HepG2 (cell line): ENCODE results near the gene BABAM2. TPM values are rescaled to one million over a fixed set of nuclear protein-coding genes. Genes with fewer than 3 reads are reported as not detected.

ENCODE experiments used
- ATAC-seq: fragments of 200-7000 bp; cut with Tn5 transposase; 3 replicates; pipeline ENCODE4 v1.9.1; 2020; ENCODE audit warnings: mild to moderate bottlenecking, moderate library complexity
- BruUV-seq: library from RNA; stranded (reverse); fragments of 400-500 nt; replicated peaks from 2 replicates; lab custom pipeline; 2021; lab: Mats Ljungman, UMichigan
- CTCF ChIA-PET: fragments of 300-600 bp; formaldehyde crosslinking; extraction: SDS; loops from one replicate; lab custom pipeline; 2021; ENCODE audit warnings: low total read pairs, inconsistent platforms, low intra/inter-chr PET ratio; lab: Yijun Ruan, JAX
- POLR2A ChIA-PET: fragments of 350-600 bp; sonication (Branson Sonifier 250); formaldehyde crosslinking; loops from one replicate; lab custom pipeline; 2020; ENCODE audit warnings: antibody characterized with exemption, inconsistent platforms; lab: Yijun Ruan, JAX
- DNase-seq: peaks from one replicate; pipeline ENCODE4 v3.0.0-alpha.2; 2015; ENCODE audit warnings: low spot score
- FAIRE-seq: peaks from 3 replicates; lab custom pipeline; 2011; peaks lifted over from hg19 to GRCh38; lab: Jason Lieb, UNC
- H2AFZ ChIP-seq: one replicate; pipeline ENCODE4 v1.6.1; 2011; ENCODE audit warnings: low read length, inconsistent platforms
- H3K27ac ChIP-seq: fragments of 300-600 bp; 3 replicates; pipeline ENCODE4 v1.8.0; 2011; ENCODE audit warnings: mixed run types, mild to moderate bottlenecking, mixed read lengths, low read length, inconsistent platforms; ENCODE audit not compliant: insufficient read depth; ENCODE audit errors: extremely low read length
- H3K27me3 ChIP-seq, 2 experiments: fragments of 200-600 bp in 1 of 2; 2 replicates in 1 of 2; 3 replicates in 1 of 2; pipeline versions ENCODE4 v1.6.0 to v1.8.0; 2011; ENCODE audit warnings: low read length in 2 of 2, mild to moderate bottlenecking in 2 of 2, moderate library complexity in 2 of 2, inconsistent platforms in 1 of 2; ENCODE audit not compliant: insufficient read depth in 2 of 2, control insufficient read depth in 1 of 2
- H3K36me3 ChIP-seq, 2 experiments: fragments of 200-600 bp in 1 of 2; replicated peaks in 1 of 2; 2 replicates in 1 of 2; 3 replicates in 1 of 2; pipeline versions ENCODE4 v1.5.1 to v1.8.0; 2011; ENCODE audit warnings: low read length in 2 of 2, inconsistent platforms in 1 of 2; ENCODE audit not compliant: insufficient read depth in 2 of 2, control insufficient read depth in 1 of 2
- H3K4me1 ChIP-seq: 2 replicates; pipeline ENCODE4 v1.5.1; 2012; ENCODE audit warnings: low read length, inconsistent platforms; ENCODE audit not compliant: insufficient read depth
- H3K4me2 ChIP-seq: 2 replicates; pipeline ENCODE4 v1.6.0; 2011; ENCODE audit warnings: low read depth, low read length, inconsistent platforms
- H3K4me3 ChIP-seq, 3 experiments: fragments of 200-600 bp in 1 of 3; sonication (generic), shearing (Covaris generic) in 1 of 3; replicated peaks in 1 of 3; 2 replicates each; pipeline ENCODE4 v1.5.1; 2011 to 2016; ENCODE audit warnings: low read length in 3 of 3, inconsistent platforms in 2 of 3, low read depth in 2 of 3, mild to moderate bottlenecking in 2 of 3, control low read depth in 1 of 3, mixed read lengths in 1 of 3; ENCODE audit not compliant: insufficient read depth in 1 of 3
- H3K79me2 ChIP-seq: one replicate; pipeline ENCODE4 v1.6.1; 2011; ENCODE audit warnings: low read length, inconsistent platforms; ENCODE audit not compliant: insufficient read depth
- H3K9ac ChIP-seq: 2 replicates; pipeline ENCODE4 v1.6.0; 2011; ENCODE audit warnings: mild to moderate bottlenecking, low read depth, low read length, inconsistent platforms; ENCODE audit not compliant: insufficient read depth
- H3K9me3 ChIP-seq: 2 replicates; pipeline ENCODE4 v1.5.1; 2012; ENCODE audit warnings: mild to moderate bottlenecking, low read length
- H4K20me1 ChIP-seq: 2 replicates; pipeline ENCODE4 v1.6.0; 2011; ENCODE audit warnings: inconsistent platforms, mild to moderate bottlenecking, low read length, moderate library complexity; ENCODE audit not compliant: insufficient read depth
- FIP1L1 ChIP-seq: fragments of 200-400 bp; formaldehyde crosslinking; IDR thresholded peaks from 2 replicates; pipeline ENCODE4 v1.6.1; 2018; ENCODE audit warnings: low read depth, mild to moderate bottlenecking, low read length, moderate library complexity, borderline replicate concordance; ENCODE audit not compliant: insufficient read depth
- HMGA1 ChIP-seq: sonication (generic); formaldehyde crosslinking; conservative IDR thresholded peaks from 2 replicates; pipeline ENCODE4 v1.4.0; 2020; ENCODE audit warnings: missing genetic modification reagents
- JDP2 ChIP-seq: sonication (generic); formaldehyde crosslinking; IDR thresholded peaks from 2 replicates; pipeline ENCODE4 v1.8.1; 2022; ENCODE audit warnings: missing genetic modification reagents, borderline replicate concordance
- MBD4 ChIP-seq: IDR thresholded peaks from 2 replicates; pipeline ENCODE4 v1.6.1; 2012; ENCODE audit warnings: low read length, inconsistent platforms, borderline replicate concordance
- PHB2 ChIP-seq: fragments of 450-650 bp; IDR thresholded peaks from 2 replicates; pipeline ENCODE4 v1.6.1; 2018; ENCODE audit not compliant: partially characterized antibody
- POLR2A ChIP-seq, 2 experiments: IDR thresholded peaks; 2 replicates each; pipeline ENCODE4 v1.6.1; 2011; ENCODE audit warnings: low read depth in 2 of 2, low read length in 2 of 2, mild to moderate bottlenecking in 1 of 2, moderate library complexity in 1 of 2; ENCODE audit not compliant: insufficient read depth in 1 of 2
- RBAK ChIP-seq: sonication (generic); formaldehyde crosslinking; IDR thresholded peaks from 2 replicates; pipeline ENCODE4 v1.5.1; 2020; ENCODE audit warnings: mild to moderate bottlenecking, missing genetic modification reagents
- RBM39 ChIP-seq: fragments of 200-400 bp; formaldehyde crosslinking; IDR thresholded peaks from one replicate; pipeline ENCODE4 v1.6.1; 2018; ENCODE audit warnings: antibody characterized with exemption, mild to moderate bottlenecking, low read depth, low read length; ENCODE audit not compliant: poor library complexity, severe bottlenecking
- ZFAT ChIP-seq: sonication (generic); formaldehyde crosslinking; conservative IDR thresholded peaks from 2 replicates; pipeline ENCODE4 v1.8.1; 2023; ENCODE audit warnings: missing genetic modification reagents, inconsistent platforms
- ZIK1 ChIP-seq: sonication (generic); formaldehyde crosslinking; IDR thresholded peaks from 2 replicates; pipeline ENCODE4 v1.5.0; 2020; ENCODE audit warnings: mild to moderate bottlenecking, low read depth, missing genetic modification reagents, borderline replicate concordance
- ZNF138 ChIP-seq: sonication (generic); formaldehyde crosslinking; IDR thresholded peaks from 2 replicates; pipeline ENCODE4 v1.5.0; 2020; ENCODE audit warnings: mild to moderate bottlenecking, low read depth, missing genetic modification reagents
- ZNF260 ChIP-seq: sonication (generic); formaldehyde crosslinking; IDR thresholded peaks from 2 replicates; pipeline ENCODE4 v1.4.0; 2020; ENCODE audit warnings: missing genetic modification reagents, low read depth, mild to moderate bottlenecking, borderline replicate concordance
- ZNF382 ChIP-seq: sonication (generic); formaldehyde crosslinking; IDR thresholded peaks from 2 replicates; pipeline ENCODE4 v1.5.0; 2020; ENCODE audit warnings: missing genetic modification reagents, mild to moderate bottlenecking, borderline replicate concordance
- ZNF431 ChIP-seq: sonication (generic); formaldehyde crosslinking; IDR thresholded peaks from 2 replicates; pipeline ENCODE4 v1.9.0; 2022; ENCODE audit warnings: missing genetic modification reagents, low read depth, mild to moderate bottlenecking, borderline replicate concordance
- ZNF75D ChIP-seq: sonication (generic); formaldehyde crosslinking; IDR thresholded peaks from 2 replicates; pipeline ENCODE4 v1.8.1; 2023; ENCODE audit warnings: missing genetic modification reagents, mild to moderate bottlenecking, borderline replicate concordance
- WGBS: methylation state at CpG from one replicate; pipeline ENCODE4 v1.1.6; 2017; ENCODE audit warnings: low lambda C conversion rate; 5-methylcytosine and 5-hydroxymethylcytosine counted together
- in situ Hi-C: cut with HindIII; loops from 2 replicates; pipeline ENCODE4 v1.10.0; 2017; ENCODE audit warnings: low pct_unique_long_range_greater_than_20kb; ENCODE audit not compliant: extremely low pct_ligation_motif_present
- intact Hi-C: fragments of 100-400 bp; cut with micrococcal nuclease; formaldehyde crosslinking; loops from one replicate; pipeline ENCODE4 v1.10.0; 2022; ENCODE audit not compliant: unreplicated experiment
- polyA plus RNA-seq, 8 experiments: library from polyadenylated mRNA; depleted of rRNA in 3 of 8; stranded (reverse) in 7 of 8; unstranded in 1 of 8; fragments of >200 nt; fragmentation: Illumina TruSeq in 4 of 8; extraction: Trizol in 4 of 8; gene quantifications; 2 replicates each; pipeline versions ENCODE4 v1.2.1 to v1.2.3, GENCODE V29; 2011 to 2016; ENCODE audit warnings: low read depth in 4 of 8, missing spikeins in 1 of 8, mixed read lengths in 1 of 8; ENCODE audit not compliant: insufficient read depth in 1 of 8
- total RNA-seq, 5 experiments: library from RNA; depleted of rRNA; stranded (reverse); fragments of >200 nt; fragmentation: Illumina TruSeq; extraction: Trizol; gene quantifications; 2 replicates each; pipeline ENCODE4 v1.2.3, GENCODE V29; 2016; ENCODE audit warnings: low read depth in 1 of 5
- TF ChIP-seq, protein P1 (sequence below), 2 experiments: IDR thresholded peaks; 2 replicates each; pipeline ENCODE4 v1.6.1; 2011 to 2012; ENCODE audit warnings: low read length in 2 of 2, borderline replicate concordance in 1 of 2, low read depth in 1 of 2, mild to moderate bottlenecking in 1 of 2, moderate library complexity in 1 of 2
- TF ChIP-seq, protein P2 (sequence below): sonication (generic); formaldehyde crosslinking; IDR thresholded peaks from 2 replicates; pipeline ENCODE4 v1.8.0; 2022; ENCODE audit warnings: mild to moderate bottlenecking, missing genetic modification reagents; ENCODE audit not compliant: insufficient replicate concordance

BABAM2 gene
- total and polyA plus RNA-seq, 2 of the 13 experiments (the other 11 are each of a cell fraction or from before 2014, with no cell fraction given): 24.9 to 28.0 TPM

DNA sequence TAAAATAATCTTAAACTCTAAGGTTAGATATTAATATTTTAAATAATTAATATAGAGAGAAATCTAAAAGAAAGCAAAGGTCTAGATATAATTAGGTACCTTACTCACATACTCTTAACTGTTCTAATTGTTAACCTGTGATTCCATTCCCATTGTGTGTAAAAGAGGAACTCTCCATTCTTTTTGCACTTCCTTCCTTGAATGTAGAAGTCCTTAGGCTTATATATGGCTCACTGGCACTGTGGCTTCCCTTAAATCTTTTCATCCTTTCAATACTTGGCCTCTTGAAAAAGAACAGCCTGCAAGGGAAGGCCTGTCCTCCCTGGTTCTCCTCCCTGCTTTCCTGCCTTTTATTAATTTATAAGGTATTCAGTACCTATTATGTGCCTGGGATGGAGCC, 319.3 kb downstream of the BABAM2 start:
- Histone ChIP-seq H3K4me2 (no peak overlapping the region), H4K20me1 (no peaks in the 10 kb centered on the region), H3K27ac (no peak overlapping the region)

DNA sequence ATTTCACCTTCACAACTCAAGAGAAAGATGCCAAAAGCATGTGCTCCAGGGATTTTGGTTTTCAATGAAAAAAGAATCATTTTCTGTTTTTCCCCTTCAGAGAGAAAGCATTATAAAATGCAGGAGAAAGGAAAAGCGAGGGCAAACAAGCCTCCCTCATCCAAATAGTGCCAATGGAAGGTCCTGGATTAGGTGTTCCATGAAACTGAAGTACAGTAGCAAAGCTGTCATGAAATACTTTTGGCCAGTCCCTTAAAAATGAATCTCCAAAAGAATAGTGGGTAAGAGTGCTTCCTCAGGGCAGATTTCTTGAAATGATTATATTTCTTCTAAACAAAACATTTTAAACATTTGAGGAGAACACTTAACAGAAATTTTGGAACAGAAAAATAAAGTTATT, 320.0 kb downstream of the BABAM2 start:
- no peak overlapping the region for H3K27ac ChIP-seq
- ChIA-PET POLR2A (no interaction called here), CTCF (no interaction called here)
- H3K36me3 ChIP-seq: no peaks in the 10 kb centered on the region
- WGBS: 88% methylated on average over 1 of the region's 1 CpG
- in situ Hi-C loops: no loop called here
- intact Hi-C loops: no loop called here
- H3K79me2 ChIP-seq: no peaks in the 10 kb centered on the region
- H3K4me3 ChIP-seq: no peak overlapping the region
- DNase-seq: no peak
- BruUV-seq: no TSS peak
- no peak overlapping the region for H3K4me2 ChIP-seq
- FAIRE-seq: no peak
- H2AFZ ChIP-seq: no peak overlapping the region
- H3K9ac ChIP-seq: no peak overlapping the region
- no peaks in the 10 kb centered on the region for H3K27me3 ChIP-seq
- no peak for ATAC-seq
- no peaks in the 10 kb centered on the region for H3K9me3 ChIP-seq
- no peaks in the 10 kb centered on the region for H4K20me1 ChIP-seq
- H3K4me1 ChIP-seq: peaks cover 5% of the 10 kb centered on the region; the same call in 1 of the 2 replicates
- TF ChIP-seq, protein P1, sequence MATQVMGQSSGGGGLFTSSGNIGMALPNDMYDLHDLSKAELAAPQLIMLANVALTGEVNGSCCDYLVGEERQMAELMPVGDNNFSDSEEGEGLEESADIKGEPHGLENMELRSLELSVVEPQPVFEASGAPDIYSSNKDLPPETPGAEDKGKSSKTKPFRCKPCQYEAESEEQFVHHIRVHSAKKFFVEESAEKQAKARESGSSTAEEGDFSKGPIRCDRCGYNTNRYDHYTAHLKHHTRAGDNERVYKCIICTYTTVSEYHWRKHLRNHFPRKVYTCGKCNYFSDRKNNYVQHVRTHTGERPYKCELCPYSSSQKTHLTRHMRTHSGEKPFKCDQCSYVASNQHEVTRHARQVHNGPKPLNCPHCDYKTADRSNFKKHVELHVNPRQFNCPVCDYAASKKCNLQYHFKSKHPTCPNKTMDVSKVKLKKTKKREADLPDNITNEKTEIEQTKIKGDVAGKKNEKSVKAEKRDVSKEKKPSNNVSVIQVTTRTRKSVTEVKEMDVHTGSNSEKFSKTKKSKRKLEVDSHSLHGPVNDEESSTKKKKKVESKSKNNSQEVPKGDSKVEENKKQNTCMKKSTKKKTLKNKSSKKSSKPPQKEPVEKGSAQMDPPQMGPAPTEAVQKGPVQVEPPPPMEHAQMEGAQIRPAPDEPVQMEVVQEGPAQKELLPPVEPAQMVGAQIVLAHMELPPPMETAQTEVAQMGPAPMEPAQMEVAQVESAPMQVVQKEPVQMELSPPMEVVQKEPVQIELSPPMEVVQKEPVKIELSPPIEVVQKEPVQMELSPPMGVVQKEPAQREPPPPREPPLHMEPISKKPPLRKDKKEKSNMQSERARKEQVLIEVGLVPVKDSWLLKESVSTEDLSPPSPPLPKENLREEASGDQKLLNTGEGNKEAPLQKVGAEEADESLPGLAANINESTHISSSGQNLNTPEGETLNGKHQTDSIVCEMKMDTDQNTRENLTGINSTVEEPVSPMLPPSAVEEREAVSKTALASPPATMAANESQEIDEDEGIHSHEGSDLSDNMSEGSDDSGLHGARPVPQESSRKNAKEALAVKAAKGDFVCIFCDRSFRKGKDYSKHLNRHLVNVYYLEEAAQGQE (IDR thresholded peaks at IDR 0.05; ENCODE audit: borderline replicate concordance in 1 of 2, low read depth in 1 of 2, low read length in 2 of 2): no peak
- TF ChIP-seq ZFAT (CRISPR knock-in tag) (no peak), ZNF75D (no peak), ZNF138 (no peak), PHB2 (no peak), RBM39 (no peak), ZIK1 (no peak)
- TF ChIP-seq, protein P2, sequence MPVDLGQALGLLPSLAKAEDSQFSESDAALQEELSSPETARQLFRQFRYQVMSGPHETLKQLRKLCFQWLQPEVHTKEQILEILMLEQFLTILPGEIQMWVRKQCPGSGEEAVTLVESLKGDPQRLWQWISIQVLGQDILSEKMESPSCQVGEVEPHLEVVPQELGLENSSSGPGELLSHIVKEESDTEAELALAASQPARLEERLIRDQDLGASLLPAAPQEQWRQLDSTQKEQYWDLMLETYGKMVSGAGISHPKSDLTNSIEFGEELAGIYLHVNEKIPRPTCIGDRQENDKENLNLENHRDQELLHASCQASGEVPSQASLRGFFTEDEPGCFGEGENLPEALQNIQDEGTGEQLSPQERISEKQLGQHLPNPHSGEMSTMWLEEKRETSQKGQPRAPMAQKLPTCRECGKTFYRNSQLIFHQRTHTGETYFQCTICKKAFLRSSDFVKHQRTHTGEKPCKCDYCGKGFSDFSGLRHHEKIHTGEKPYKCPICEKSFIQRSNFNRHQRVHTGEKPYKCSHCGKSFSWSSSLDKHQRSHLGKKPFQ (CRISPR knock-in tag): no peak

More for the DNA sequence above, 319.3 kb downstream of the BABAM2 start:
- Histone ChIP-seq H3K9me3 (no peaks in the 10 kb centered on the region), H2AFZ (no peak overlapping the region), H3K4me3 (no peak overlapping the region), H3K79me2 (no peaks in the 10 kb centered on the region), H3K36me3 (no peaks in the 10 kb centered on the region), H3K27me3 (no peaks in the 10 kb centered on the region), H3K4me1 (peaks cover 5% of the 10 kb centered on the region; the same call in 1 of the 2 replicates), H3K9ac (no peak overlapping the region)
- intact Hi-C loops: no loop called here
- ATAC-seq (no peak), FAIRE-seq (no peak), DNase-seq (no peak)
- CTCF ChIA-PET: no interaction called here
- no peak for TF ChIP-seq HMGA1 (CRISPR knock-in tag)
- TF ChIP-seq FIP1L1: no peak
- TF ChIP-seq ZNF431 (CRISPR knock-in tag): no peak
- TF ChIP-seq ZNF382 (CRISPR knock-in tag): no peak
- TF ChIP-seq MBD4: no peak
- TF ChIP-seq RBAK (CRISPR knock-in tag): no peak
- no peak for TF ChIP-seq JDP2 (CRISPR knock-in tag)
- TF ChIP-seq ZNF260 (CRISPR knock-in tag): no peak
- no peak for TF ChIP-seq POLR2A (IDR thresholded peaks at IDR 0.05; ENCODE audit: insufficient read depth in 1 of 2, low read depth in 2 of 2, low read length in 2 of 2)
- BruUV-seq: no TSS peak
- in situ Hi-C loops: no loop called here
- POLR2A ChIA-PET: no interaction called here
